Esophagus squamous epithelium (tissue), 5 donors: ENCODE data around the gene RBM33. TPM values are rescaled to one million over a fixed set of nuclear protein-coding genes. Genes with fewer than 3 reads are reported as not detected.

Experiments
- DNase-seq: peaks from one replicate; lab custom pipeline; 2025; lab: John Stamatoyannopoulos, UW
- H3K27ac ChIP-seq, 4 donors: fragments of 200-600 bp; sonication (generic); one replicate each; pipeline ENCODE4 v1.5.1; 2016 to 2019; ENCODE audit warnings: mild to moderate bottlenecking in 1 of 4
- H3K27me3 ChIP-seq, 4 donors: fragments of 200-600 bp; sonication (generic); 1 replicate in 3 of 4; 2 replicates in 1 of 4; pipeline versions ENCODE4 v1.5.1 to v1.6.0; 2017 to 2021; ENCODE audit warnings: antibody characterized with exemption in 1 of 4
- H3K36me3 ChIP-seq, 3 donors: fragments of 200-600 bp; sonication (generic); one replicate each; pipeline ENCODE4 v1.5.1; 2016 to 2019
- H3K4me1 ChIP-seq, 3 donors: fragments of 200-600 bp; sonication (generic); one replicate each; pipeline ENCODE4 v1.5.1; 2017 to 2019
- H3K4me3 ChIP-seq, 4 donors: fragments of 200-600 bp; sonication (generic); 1 replicate in 3 of 4; 2 replicates in 1 of 4; pipeline ENCODE4 v1.5.1; 2016 to 2019; ENCODE audit warnings: mild to moderate bottlenecking in 2 of 4, moderate library complexity in 1 of 4
- H3K9me3 ChIP-seq, 3 donors: fragments of 200-600 bp; sonication (generic); one replicate each; pipeline ENCODE4 v1.5.1; 2016 to 2019
- CTCF ChIP-seq, 6 experiments: fragments of 450-650 bp in 4 of 6; fragments of 200-600 bp in 2 of 6; sonication (generic) in 2 of 6; IDR thresholded peaks; one replicate each; pipeline ENCODE4 v1.5.1; 2016 to 2019; ENCODE audit warnings: antibody characterized with exemption in 6 of 6, mild to moderate bottlenecking in 4 of 6, moderate library complexity in 4 of 6
- POLR2A ChIP-seq, 4 donors: fragments of 450-650 bp; IDR thresholded peaks; one replicate each; pipeline ENCODE4 v1.6.1; 2017; ENCODE audit warnings: antibody characterized with exemption in 4 of 4, mild to moderate bottlenecking in 4 of 4, moderate library complexity in 3 of 4
- WGBS, 2 donors: methylation state at CpG; one replicate each; pipeline ENCODE4 v1.1.5; 2018; 5-methylcytosine and 5-hydroxymethylcytosine counted together
- intact Hi-C: fragments of 100-400 bp; cut with DNase I; formaldehyde crosslinking; loops from one replicate; pipeline ENCODE4 v1.15.0; 2022
- total RNA-seq, 4 donors: library from RNA; depleted of rRNA; stranded (reverse); fragments of >200 nt; gene quantifications; one replicate each; pipeline ENCODE4 v1.1.0, GENCODE V29; 2016
- donor health status: DM: yes; HTN: yes; CAD: no.

Gene RBM33
- total RNA-seq, 4 donors from 2014 or later, result 20.3 to 45.6 (median 26.9) TPM

- H3K4me3 ChIP-seq, result no peak overlapping the region
- no peak for DNase-seq
- intact Hi-C loops, result no loop called here
- WGBS, 2 donors, result 67 to 75% methylated on average over 2 of the region's 2 CpGs
- H3K4me1 ChIP-seq, result no peaks in the 10 kb centered on the region
- no peak overlapping the region for H3K27ac ChIP-seq
- H3K9me3 ChIP-seq, result no peaks in the 10 kb centered on the region
- H3K36me3 ChIP-seq, result peaks cover 0 to 66% (median 0%) of the 10 kb centered on the region in 3 donors
- TF ChIP-seq POLR2A (IDR thresholded peaks at IDR 0.05) (no peak), CTCF (IDR thresholded peaks at IDR 0.05) (no peak)
- H3K27me3 ChIP-seq, result no peaks in the 10 kb centered on the region
These were observed 77.7 kb downstream of the RBM33 start for GRCh38 chr7:155722118-155722517.

GRCh38 chr7:155722936-155723335, 78.5 kb downstream of the RBM33 start:
- Histone ChIP-seq H3K36me3 (peaks cover 0 to 66% (median 0%) of the 10 kb centered on the region in 3 donors), H3K4me3 (no peak overlapping the region), H3K27ac (no peak overlapping the region), H3K27me3 (no peaks in the 10 kb centered on the region), H3K4me1 (no peaks in the 10 kb centered on the region), H3K9me3 (no peaks in the 10 kb centered on the region)
- no peak for DNase-seq
- 71 to 78% methylated on average over 4 of the region's 4 CpGs for WGBS, 2 donors
- no peak for TF ChIP-seq POLR2A (IDR thresholded peaks at IDR 0.05)
- no peak for TF ChIP-seq CTCF (IDR thresholded peaks at IDR 0.05)
- intact Hi-C loops, result no loop called here

- TF ChIP-seq CTCF (IDR thresholded peaks at IDR 0.05), result no peak
- no peak for TF ChIP-seq POLR2A (IDR thresholded peaks at IDR 0.05)
- Histone ChIP-seq H3K9me3 (no peaks in the 10 kb centered on the region), H3K4me3 (no peak overlapping the region), H3K27me3 (no peaks in the 10 kb centered on the region), H3K4me1 (no peaks in the 10 kb centered on the region), H3K36me3 (peaks cover 0 to 66% (median 0%) of the 10 kb centered on the region in 3 donors), H3K27ac (no peak overlapping the region)
- DNase-seq, result no peak
- intact Hi-C loops, result no loop called here
- whole genome bisulfite sequencing, 2 donors, result 82 to 90% methylated on average over 14 of the region's 14 CpGs
These were observed 80.0 kb downstream of the RBM33 start for GRCh38 chr7:155724327-155725005.

- Histone ChIP-seq H3K4me1 (no peaks in the 10 kb centered on the region), H3K27me3 (no peaks in the 10 kb centered on the region), H3K9me3 (no peaks in the 10 kb centered on the region), H3K27ac (no peak overlapping the region), H3K4me3 (no peak overlapping the region), H3K36me3 (peaks cover 0 to 62% (median 0%) of the 10 kb centered on the region in 3 donors)
- no peak for DNase-seq
- intact Hi-C loops, result no loop called here
- TF ChIP-seq CTCF (IDR thresholded peaks at IDR 0.05), result no peak
- TF ChIP-seq POLR2A (IDR thresholded peaks at IDR 0.05), result no peak
- WGBS, 2 donors, result 47 to 81% methylated on average over 2 of the region's 2 CpGs
These were observed 80.5 kb downstream of the RBM33 start for GRCh38 chr7:155725006-155725355.

- no peak for DNase-seq
- H3K9me3 ChIP-seq, result no peaks in the 10 kb centered on the region
- TF ChIP-seq POLR2A (IDR thresholded peaks at IDR 0.05) (no peak), CTCF (IDR thresholded peaks at IDR 0.05) (no peak)
- 90 to 91% methylated on average over 7 to 10 of the region's 10 CpGs for WGBS, 2 donors
- peaks cover 0 to 16% (median 3%) of the 10 kb centered on the region in 3 donors for H3K4me1 ChIP-seq
- intact Hi-C loops, result no loop called here
- H3K4me3 ChIP-seq, result no peak overlapping the region
- peaks cover 0 to 56% (median 0%) of the 10 kb centered on the region in 3 donors for H3K36me3 ChIP-seq
- no peaks in the 10 kb centered on the region for H3K27me3 ChIP-seq
- no peak overlapping the region for H3K27ac ChIP-seq
These were observed 83.2 kb downstream of the RBM33 start for GRCh38 chr7:155727616-155728015.
